Stimulated activated naive CD4-positive, alpha-beta T cell (primary cell): ENCODE data around the gene MAGEA3.
"Not testable (repeated sequence)": the region's sequence is repeated elsewhere in the genome, so short reads cannot be mapped to it uniquely, and the experiment has no call there.

Source experiments
- DNase-seq, 6 experiments: peaks; one replicate each; lab custom pipeline; 2025; lab: John Stamatoyannopoulos, UW

The MAGEA3 gene, protein sequence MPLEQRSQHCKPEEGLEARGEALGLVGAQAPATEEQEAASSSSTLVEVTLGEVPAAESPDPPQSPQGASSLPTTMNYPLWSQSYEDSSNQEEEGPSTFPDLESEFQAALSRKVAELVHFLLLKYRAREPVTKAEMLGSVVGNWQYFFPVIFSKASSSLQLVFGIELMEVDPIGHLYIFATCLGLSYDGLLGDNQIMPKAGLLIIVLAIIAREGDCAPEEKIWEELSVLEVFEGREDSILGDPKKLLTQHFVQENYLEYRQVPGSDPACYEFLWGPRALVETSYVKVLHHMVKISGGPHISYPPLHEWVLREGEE

DNA sequence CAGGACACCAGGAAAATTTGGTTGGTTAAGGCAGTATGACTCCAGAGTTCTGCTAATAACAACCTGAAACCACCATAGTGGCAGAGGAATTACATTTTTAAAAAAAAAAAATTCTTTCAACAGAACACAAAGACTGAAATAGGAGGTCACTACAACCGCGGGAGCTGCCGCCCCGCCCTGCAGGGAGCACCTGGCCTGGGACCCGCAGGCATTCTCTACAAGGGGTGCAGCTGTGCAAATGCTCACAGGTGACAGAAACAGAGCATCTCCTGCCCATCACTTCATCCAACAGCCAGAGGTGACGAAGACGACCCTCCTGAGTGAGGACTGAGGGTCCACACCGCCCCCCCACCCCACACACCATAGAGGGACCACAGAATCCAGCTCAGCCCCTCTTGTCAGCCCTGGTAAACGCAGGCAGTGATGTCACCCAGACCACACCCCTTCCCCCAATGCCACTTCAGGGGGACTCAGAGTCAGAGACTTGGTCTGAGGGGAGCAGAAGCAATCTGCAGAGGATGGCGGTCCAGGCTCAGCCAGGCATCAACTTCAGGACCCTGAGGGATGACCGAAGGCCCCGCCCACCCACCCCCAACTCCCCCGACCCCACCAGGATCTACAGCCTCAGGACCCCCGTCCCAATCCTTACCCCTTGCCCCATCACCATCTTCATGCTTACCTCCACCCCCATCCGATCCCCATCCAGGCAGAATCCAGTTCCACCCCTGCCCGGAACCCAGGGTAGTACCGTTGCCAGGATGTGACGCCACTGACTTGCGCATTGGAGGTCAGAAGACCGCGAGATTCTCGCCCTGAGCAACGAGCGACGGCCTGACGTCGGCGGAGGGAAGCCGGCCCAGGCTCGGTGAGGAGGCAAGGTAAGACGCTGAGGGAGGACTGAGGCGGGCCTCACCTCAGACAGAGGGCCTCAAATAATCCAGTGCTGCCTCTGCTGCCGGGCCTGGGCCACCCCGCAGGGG lies at the start of gene MAGEA3:
Gene MAGEA3 (plus strand): TSS at position 843 of the 980 bp plus-strand sequence. CDS start 2,039 bp downstream, outside the sequence.
- not testable (repeated sequence) for DNase-seq

DNA sequence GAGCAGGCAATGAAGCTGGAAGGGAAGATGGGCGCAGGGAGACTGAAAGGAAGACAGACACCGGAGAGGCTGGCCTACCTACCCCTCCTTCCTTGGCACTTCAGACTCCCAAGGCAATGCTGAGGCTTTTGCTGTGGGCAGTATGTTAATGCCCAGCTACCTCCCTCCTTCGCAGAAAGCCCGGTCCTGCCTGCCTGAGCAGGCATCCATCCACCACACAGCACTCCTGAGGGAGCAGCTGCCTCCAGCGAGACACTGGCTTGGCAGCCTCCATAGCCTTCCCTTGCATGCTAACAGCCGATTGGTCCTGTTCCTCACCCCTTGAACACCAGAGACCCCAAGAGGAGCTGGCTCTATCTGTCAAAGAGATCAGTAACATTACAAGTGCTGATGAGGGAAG lies 46.5 kb upstream of the MAGEA3 start:
- no peak for DNase-seq

DNA sequence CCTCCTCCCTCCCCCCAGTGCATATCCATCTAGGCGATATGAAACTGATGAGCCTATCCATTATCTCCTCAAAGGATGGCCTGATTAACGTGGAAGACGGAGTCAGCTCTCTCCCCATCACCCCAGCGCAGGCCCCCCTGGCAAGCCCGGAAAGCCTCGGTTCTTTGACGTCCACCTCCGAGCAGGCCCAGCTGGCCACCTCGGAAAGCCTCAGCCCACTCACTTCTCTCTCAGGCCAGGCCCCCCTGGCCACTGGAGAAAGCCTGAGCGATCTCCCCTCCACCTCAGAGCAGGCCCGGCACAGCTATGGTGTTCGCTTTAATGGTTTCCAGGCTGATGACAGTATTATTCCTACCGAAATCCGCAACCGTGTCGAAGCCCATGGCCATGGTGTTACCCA lies 46.1 kb upstream of the MAGEA3 start:
- DNase-seq = no peak

DNA sequence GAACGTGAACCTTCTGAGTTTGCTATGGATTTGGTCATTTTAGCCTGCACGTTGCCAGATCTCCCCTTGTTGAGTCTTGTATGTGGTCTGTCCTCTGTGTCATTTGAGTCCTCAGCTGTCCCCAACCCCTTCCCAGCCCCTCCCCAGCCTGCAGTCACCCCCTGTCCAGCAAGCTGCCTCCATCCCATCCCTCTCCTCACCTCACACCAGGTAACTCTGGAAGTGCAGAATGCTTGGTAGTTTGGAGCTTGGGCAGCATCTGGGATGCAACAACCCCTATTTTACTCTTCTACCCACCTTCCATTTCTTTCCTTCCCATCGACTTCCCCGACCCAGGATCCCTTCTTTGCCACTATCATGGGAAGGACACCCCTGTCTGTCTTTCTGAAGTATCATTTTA lies 42.5 kb upstream of the MAGEA3 start:
- DNase-seq = no peak

DNA sequence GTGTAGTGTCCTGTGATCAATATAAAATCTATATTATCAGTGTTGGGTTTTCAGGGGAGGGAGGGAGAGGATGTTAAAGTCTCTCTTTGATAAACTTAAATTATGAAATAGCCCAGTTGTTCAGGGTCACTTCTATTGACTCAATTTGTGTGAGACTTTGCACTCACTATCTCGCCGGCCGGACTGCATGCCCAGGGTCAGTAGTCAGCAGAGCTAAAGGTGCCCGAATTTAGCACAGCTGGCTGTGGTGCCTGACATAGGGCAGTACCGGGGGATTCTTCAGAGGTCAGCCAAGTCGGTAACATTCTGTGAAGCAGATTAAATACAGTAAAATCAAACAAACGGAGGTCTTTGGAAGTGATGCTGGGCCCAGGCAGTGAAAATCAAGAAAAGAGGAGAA lies 41.7 kb upstream of the MAGEA3 start:
- no peak for DNase-seq

DNA sequence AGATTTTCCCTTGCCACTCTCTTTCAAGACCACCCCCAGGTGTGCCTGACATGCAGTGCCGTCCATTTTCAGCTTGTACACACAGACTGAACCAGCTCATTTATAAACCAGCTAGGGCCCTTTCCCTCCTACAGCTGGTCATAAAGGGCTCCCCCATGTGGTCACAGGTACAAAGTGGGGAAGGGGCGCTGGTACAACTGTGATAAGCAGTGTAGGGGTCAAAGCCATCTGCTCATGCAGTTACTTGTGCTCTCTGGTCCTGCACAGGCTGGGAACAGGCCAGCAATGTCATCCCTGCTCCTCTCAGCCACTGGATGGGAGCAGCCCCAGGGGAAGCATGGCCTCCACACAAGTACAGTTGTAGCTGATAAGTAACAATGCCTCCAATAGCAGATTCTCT lies 40.3 kb upstream of the MAGEA3 start:
- DNase-seq = no peak

DNA sequence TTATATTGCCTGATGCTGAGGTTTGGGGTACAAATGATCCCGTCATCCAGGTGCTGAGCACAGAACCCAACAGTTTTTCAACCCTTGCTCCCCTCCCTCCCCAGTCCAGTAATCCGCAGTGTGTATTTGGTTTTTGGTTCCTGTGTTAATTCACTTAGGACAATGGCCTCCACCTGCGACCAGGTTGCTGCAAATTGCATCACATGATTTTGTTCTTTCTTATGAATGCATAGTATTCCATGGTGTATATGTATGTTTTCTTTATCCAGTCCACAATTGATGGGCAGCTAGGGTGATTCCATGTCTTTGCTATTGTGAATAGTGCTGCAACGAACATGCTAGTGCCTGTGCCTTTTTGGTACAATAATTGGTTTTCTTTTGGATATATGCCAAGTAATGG lies 35.5 kb upstream of the MAGEA3 start:
- DNase-seq = no peak

DNA sequence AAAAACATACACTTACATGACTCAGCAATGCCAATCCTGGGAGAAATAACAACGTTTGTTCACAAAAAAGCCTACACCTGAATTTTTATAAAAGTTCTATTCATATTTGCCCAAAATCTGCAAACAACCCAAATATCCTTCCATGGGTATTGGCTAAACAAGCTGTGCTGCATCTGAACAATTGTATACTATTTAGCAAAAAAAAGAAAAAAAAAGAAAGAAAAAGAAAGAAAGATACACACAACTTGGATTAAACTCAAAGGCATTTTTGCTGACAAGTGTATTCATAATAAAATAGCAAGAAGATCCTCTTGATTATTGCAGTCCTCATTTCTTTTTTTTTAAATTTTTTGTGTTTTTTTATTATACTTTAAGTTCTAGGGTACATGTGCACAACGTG lies 24.5 kb upstream of the MAGEA3 start:
- no peak for DNase-seq

DNA sequence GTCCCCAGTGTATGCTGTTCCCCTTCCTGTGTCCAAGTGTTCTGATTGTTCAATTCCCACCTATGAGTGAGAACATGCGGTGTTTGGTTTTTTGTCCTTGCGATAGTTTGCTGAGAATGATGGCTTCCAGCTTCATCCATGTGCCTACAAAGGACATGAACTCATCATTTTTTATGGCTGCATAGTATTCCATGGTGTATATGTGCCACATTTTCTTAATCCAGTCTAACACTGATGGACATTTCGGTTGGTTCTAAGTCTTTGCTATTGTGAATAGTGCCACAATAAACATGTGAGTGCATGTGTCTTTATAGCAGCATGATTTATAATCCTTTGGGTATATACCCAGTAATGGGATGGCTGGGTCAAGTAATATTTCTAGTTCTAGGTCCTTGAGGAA lies 23.9 kb upstream of the MAGEA3 start:
- DNase-seq = not testable (repeated sequence)

DNA sequence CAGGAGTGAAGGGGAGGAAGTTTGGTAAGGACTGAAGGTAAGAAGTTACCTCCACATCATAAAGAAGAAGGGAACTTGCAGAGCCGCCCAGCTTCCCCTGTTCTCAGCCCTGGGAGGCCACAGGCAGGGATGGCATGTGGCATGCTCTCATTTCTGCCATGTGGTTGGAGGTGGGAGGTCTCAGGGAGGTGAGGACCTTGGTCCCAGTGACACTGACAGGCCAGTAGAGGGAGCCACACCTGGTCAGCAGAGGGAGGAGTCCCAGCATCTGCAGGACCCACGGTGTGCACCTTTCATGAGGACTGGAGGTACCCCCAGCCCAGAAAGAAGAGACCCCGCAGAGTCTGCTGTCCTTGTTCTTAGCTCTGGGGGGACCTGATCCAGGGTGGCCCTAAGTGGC lies 17.6 kb upstream of the MAGEA3 start:
- not testable (repeated sequence) for DNase-seq

DNA sequence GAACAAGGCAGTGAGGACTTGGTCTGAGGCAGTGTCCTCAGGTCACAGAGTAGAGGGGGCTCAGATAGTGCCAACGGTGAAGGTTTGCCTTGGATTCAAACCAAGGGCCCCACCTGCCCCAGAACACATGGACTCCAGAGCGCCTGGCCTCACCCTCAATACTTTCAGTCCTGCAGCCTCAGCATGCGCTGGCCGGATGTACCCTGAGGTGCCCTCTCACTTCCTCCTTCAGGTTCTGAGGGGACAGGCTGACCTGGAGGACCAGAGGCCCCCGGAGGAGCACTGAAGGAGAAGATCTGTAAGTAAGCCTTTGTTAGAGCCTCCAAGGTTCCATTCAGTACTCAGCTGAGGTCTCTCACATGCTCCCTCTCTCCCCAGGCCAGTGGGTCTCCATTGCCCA lies 1.8 kb downstream of the MAGEA3 start:
- DNase-seq = not testable (repeated sequence)

DNA sequence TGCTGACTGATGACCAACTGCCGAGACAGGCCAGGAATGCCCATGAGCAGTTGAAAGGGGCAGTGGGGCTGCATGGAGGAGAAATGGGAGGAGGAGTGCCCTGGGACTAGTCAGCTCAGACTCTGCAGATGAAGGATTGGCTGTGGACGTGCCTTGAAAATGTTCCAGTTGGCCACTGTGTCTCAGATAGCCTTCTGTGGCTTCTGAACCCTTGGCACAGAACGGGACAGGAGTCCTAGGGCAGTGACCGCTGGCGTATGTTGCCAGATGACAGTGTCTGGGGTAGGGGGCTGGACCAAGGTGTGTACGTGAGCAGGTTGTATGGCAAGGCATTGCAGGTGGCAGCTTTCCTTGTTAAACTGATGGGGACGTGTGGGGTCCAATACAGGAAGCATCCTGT lies 7.9 kb downstream of the MAGEA3 start:
- not testable (repeated sequence) for DNase-seq

DNA sequence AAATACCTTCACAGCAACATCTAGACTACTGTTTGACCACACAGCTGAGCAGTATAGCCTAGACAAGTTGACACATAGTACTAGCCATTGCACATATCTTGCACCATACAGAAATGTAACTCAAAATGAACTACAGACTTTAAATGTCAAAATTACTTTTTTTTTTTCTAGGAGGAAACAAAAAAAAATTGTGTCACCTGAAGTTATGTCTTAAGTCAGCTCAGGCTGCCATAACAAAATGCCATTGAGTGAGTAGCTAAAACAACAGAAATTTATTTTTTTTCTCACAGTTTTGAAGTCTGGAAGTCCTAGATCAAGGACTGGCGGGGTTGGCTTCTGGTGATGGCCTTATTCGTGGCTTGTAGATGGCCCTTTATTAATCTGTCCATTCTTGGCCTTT lies 10.6 kb downstream of the MAGEA3 start, which contains the start of gene CSAG2:
Gene CSAG2 (minus strand): TSS at position 101 of the 400 bp plus-strand sequence. CDS start 161 bp downstream, outside the sequence.
- DNase-seq = not testable (repeated sequence)

DNA sequence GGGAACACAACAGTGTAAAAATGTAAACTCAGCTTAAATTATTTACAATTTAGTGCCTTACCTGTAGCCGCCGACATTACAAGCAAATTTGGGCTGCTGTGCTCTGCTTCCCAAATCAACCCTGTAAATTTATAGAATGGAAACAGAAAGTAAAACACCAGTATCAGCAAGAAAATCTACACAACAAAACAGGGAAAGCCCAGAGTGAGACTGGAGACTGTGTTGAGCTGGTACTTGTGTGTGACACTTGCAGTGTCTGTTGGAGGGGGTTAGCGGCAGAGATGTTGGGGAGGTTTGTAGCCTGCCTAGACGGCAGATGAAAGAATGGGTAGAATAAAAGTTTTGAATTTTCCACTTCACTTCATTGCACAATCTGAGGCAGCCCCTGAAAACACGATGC lies 14.6 kb downstream of the MAGEA3 start:
- DNase-seq = not testable (repeated sequence)

DNA sequence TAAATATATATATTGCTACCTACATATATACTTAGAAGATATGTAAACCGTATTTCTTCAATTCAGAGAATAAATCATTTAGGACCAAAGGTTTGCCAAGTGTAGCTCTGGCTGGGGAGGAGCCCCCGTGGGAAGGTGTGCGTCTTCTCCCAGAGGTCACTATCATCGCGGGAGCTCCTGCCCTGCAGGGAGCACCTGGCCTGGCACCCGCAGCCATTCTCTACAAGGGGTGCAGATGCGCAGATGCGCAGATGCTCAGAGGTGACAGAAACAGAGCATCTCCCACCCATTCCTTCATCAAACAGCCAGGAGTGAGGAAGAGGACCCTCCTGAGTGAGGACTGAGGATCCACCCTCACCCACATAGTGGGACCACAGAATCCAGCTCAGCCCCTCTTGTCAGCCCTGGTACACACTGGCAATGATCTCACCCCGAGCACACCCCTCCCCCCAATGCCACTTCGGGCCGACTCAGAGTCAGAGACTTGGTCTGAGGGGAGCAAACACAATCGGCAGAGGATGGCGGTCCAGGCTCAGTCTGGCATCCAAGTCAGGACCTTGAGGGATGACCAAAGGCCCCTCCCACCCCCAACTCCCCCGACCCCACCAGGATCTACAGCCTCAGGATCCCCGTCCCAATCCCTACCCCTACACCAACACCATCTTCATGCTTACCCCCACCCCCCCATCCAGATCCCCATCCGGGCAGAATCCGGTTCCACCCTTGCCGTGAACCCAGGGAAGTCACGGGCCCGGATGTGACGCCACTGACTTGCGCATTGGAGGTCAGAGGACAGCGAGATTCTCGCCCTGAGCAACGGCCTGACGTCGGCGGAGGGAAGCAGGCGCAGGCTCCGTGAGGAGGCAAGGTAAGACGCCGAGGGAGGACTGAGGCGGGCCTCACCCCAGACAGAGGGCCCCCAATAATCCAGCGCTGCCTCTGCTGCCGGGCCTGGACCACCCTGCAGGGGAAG lies 15.5 kb downstream of the MAGEA3 start, which contains the start of gene MAGEA2B:
Gene MAGEA2B (plus strand): TSS at position 814 of the 973 bp plus-strand sequence. CDS start 2,479 bp downstream, outside the sequence.
- DNase-seq = not testable (repeated sequence)

DNA sequence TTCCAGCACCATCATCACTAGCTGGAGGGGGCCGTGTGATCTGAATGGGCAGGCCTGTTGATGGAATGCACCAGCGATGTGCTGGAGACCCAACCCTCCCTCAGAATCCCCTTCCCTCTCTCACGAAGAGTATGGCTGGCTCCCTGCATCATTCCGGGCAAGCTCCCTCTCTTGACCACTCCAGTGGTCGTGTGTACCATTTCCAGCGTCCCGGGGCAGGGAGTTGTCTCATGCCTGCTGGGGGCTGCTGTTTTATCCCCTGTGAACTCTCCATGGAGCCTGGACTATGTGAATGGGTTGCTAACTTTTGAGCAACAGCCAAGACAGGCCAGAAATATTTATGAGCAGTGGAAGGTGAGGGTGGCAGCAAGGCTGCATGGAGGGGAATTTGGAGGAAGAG lies 26.8 kb downstream of the MAGEA3 start:
- DNase-seq = no peak

DNA sequence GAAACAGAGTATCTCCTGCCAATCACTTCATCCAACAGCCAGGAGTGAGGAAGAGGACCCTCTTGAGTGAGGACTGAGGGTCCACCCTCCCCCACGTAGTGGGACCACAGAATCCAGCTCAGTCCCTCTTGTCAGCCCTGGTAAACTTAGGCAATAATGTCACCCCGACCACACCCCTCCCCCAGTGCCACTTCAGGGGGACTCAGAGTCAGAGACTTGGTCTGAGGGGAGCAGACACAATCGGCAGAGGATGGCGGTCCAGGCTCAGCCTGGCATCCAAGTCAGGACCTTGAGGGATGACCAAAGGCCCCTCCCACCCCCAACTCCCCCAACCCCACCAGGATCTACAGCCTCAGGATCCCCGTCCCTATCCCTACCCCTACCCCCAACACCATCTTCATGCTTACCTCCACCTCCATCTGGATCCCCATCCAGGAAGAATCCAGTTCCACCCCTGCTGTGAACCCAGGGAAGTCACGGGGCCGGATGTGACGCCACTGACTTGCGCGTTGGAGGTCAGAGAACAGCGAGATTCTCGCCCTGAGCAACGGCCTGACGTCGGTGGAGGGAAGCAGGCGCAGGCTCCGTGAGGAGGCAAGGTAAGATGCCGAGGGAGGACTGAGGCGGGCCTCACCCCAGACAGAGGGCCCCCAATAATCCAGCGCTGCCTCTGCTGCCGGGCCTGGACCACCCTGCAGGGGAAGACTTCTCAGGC lies 34.8 kb downstream of the MAGEA3 start, which contains the start of the genes CSAG1 and MAGEA12:
Gene CSAG1 (minus strand): TSS at position 461 of the 715 bp plus-strand sequence. CDS start 1,261 bp downstream, outside the sequence.
Gene MAGEA12 (plus strand): TSS at position 497 of the 715 bp plus-strand sequence. CDS start 2,405 bp downstream, outside the sequence.
- DNase-seq = no peak

DNA sequence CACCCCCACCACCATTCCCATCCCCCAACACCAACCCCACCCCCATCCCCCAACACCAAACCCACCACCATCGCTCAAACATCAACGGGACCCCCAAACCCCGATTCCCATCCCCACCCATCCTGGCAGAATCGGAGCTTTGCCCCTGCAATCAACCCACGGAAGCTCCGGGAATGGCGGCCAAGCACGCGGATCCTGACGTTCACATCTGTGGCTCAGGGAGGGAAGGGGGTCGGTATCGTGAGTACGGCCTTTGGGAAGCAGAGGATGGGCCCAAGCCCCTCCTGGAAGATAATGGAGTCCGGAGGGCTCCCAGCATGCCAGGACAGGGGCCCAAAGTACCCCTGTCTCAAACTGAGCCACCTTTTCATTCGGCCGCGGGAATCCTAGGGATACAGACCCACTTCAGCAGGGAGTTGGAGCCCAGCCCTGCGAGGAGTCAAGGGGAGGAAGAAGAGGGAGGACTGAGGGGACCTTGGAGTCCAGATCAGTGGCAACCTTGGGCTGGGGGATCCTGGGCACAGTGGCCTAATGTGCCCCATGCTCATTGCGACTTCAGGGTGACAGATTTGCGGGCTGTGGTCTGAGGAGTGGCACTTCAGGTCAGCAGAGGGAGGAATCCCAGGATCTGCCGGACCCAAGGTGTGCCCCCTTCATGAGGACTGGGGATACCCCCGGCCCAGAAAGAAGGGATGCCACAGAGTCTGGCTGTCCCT lies 35.7 kb downstream of the MAGEA3 start:
- DNase-seq = not testable (repeated sequence)

DNA sequence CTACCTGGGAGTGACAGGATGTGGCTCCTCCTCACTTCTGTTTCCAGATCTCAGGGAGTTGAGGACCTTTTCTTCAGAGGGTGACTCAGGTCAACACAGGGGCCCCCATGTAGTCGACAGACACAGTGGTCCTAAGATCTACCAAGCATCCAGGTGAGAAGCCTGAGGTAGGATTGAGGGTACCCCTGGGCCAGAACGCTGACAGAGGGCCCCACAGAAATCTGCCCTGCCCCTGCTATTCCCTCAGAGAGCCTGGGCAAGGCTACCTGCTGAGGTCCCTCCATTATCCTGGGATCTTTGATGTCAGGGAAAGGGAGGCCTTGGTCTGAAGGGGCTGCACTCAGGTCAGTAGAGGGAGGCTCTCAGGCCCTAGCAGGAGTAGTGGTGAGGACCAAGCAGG lies 36.5 kb downstream of the MAGEA3 start:
- no peak for DNase-seq
